GM12878 (cell line): Measurements from ENCODE around the gene CHPF2. TPM values are rescaled to one million over a fixed set of nuclear protein-coding genes. Genes with fewer than 3 reads are reported as not detected.
A peak's percentile ranks its signal among the peaks of the same experiment; 100 is the strongest.

Experiments used
- CBFB ChIP-seq: IDR thresholded peaks from 2 replicates; pipeline ENCODE4 v1.6.1; 2016; ENCODE audit warnings: antibody characterized with exemption, low read depth
- CHD2 ChIP-seq: IDR thresholded peaks from 2 replicates; pipeline ENCODE4 v1.6.1; 2011; ENCODE audit warnings: low read depth, low read length, improper control_type of control experiment, borderline replicate concordance
- MEF2A ChIP-seq: IDR thresholded peaks from 2 replicates; pipeline ENCODE4 v1.6.1; 2011; ENCODE audit warnings: low read depth, mild to moderate bottlenecking, low read length, moderate library complexity; ENCODE audit not compliant: insufficient read depth
- MLLT1 ChIP-seq: fragments of 450-650 bp; IDR thresholded peaks from 2 replicates; pipeline ENCODE4 v1.6.1; 2016; ENCODE audit warnings: mild to moderate bottlenecking
- MTA2 ChIP-seq: fragments of 450-650 bp; IDR thresholded peaks from 2 replicates; pipeline ENCODE4 v1.6.1; 2016; ENCODE audit warnings: low read depth, mild to moderate bottlenecking, moderate library complexity
- NR2C2 ChIP-seq: IDR thresholded peaks from 2 replicates; pipeline ENCODE4 v1.6.1; 2011; ENCODE audit warnings: borderline replicate concordance, low read depth; ENCODE audit not compliant: control insufficient read depth, insufficient read length
- POLR2AphosphoS2 ChIP-seq: IDR thresholded peaks from 2 replicates; pipeline ENCODE4 v1.6.1; 2011; ENCODE audit warnings: low read depth, mild to moderate bottlenecking, low read length, improper control_type of control experiment, moderate library complexity
- REST ChIP-seq: IDR thresholded peaks from 2 replicates; pipeline ENCODE4 v1.6.1; 2012; ENCODE audit warnings: mild to moderate bottlenecking, low read depth, low read length
- SIN3A ChIP-seq: IDR thresholded peaks from 2 replicates; pipeline ENCODE4 v1.6.1; 2012; ENCODE audit warnings: low read depth, low read length, improper control_type of control experiment
- SKIL ChIP-seq: fragments of 450-650 bp; IDR thresholded peaks from 2 replicates; pipeline ENCODE4 v1.6.1; 2017; ENCODE audit warnings: mild to moderate bottlenecking, low read depth, inconsistent platforms; ENCODE audit not compliant: poor library complexity, severe bottlenecking
- TCF3 ChIP-seq: IDR thresholded peaks from 2 replicates; pipeline ENCODE4 v1.6.1; 2012; ENCODE audit warnings: low read depth, mild to moderate bottlenecking, low read length, borderline replicate concordance; ENCODE audit not compliant: insufficient read depth
- ZNF274 ChIP-seq: IDR thresholded peaks from one replicate; pipeline ENCODE4 v1.8.0; 2011; ENCODE audit not compliant: insufficient read length, insufficient read depth
- polyA plus RNA-seq, 11 experiments: library from polyadenylated mRNA; depleted of rRNA in 4 of 11; unstranded in 6 of 11; stranded (reverse) in 5 of 11; fragments of >200 nt; fragmentation: Nextera tagmentation in 4 of 11; fragmentation: Illumina TruSeq in 1 of 11; extraction: Ambion mirVana in 4 of 11; extraction: Trizol in 1 of 11; gene quantifications; 1 replicate in 1 of 11; 2 replicates in 10 of 11; pipeline versions ENCODE4 v1.2.1 to v1.2.3, GENCODE V29; 2011 to 2016; ENCODE audit warnings: inconsistent platforms in 2 of 11, missing spikeins in 2 of 11, low read depth in 1 of 11
- total RNA-seq, 4 experiments: library from RNA; depleted of rRNA in 3 of 4; stranded (reverse); fragments of >200 nt in 3 of 4; fragmentation: Illumina TruSeq in 1 of 4; extraction: Trizol in 1 of 4; gene quantifications; 2 replicates each; pipeline versions ENCODE4 v1.2.1 to v1.2.3, GENCODE V29; 2013 to 2021
- TF ChIP-seq, protein P1 (sequence below): fragments of 450-650 bp; formaldehyde crosslinking; IDR thresholded peaks from 2 replicates; pipeline ENCODE4 v1.5.0; 2022; ENCODE audit warnings: mild to moderate bottlenecking, missing genetic modification characterization
- TF ChIP-seq, protein P2 (sequence below): IDR thresholded peaks from 2 replicates; pipeline ENCODE4 v1.6.1; 2012; ENCODE audit warnings: low read length, inconsistent platforms

The CHPF2 gene
- total and polyA plus RNA-seq, 10 of the 15 experiments (the other 5 are each of a cell fraction or from before 2014, with no cell fraction given), result 0.23 to 33.1 (median 11.5) TPM

GRCh38 chr7:151226875-151227782, 5.2 kb upstream of the CHPF2 start, which contains the start of gene ABCF2 (continued):
- no peak for TF ChIP-seq SKIL
- peak; percentile 45; the same call in 1 of the 2 replicates for TF ChIP-seq POLR2AphosphoS2
- no peak for TF ChIP-seq REST
- TF ChIP-seq, protein P1, sequence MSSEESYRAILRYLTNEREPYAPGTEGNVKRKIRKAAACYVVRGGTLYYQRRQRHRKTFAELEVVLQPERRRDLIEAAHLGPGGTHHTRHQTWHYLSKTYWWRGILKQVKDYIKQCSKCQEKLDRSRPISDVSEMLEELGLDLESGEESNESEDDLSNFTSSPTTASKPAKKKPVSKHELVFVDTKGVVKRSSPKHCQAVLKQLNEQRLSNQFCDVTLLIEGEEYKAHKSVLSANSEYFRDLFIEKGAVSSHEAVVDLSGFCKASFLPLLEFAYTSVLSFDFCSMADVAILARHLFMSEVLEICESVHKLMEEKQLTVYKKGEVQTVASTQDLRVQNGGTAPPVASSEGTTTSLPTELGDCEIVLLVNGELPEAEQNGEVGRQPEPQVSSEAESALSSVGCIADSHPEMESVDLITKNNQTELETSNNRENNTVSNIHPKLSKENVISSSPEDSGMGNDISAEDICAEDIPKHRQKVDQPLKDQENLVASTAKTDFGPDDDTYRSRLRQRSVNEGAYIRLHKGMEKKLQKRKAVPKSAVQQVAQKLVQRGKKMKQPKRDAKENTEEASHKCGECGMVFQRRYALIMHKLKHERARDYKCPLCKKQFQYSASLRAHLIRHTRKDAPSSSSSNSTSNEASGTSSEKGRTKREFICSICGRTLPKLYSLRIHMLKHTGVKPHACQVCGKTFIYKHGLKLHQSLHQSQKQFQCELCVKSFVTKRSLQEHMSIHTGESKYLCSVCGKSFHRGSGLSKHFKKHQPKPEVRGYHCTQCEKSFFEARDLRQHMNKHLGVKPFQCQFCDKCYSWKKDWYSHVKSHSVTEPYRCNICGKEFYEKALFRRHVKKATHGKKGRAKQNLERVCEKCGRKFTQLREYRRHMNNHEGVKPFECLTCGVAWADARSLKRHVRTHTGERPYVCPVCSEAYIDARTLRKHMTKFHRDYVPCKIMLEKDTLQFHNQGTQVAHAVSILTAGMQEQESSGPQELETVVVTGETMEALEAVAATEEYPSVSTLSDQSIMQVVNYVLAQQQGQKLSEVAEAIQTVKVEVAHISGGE (CRISPR knock-in tag), result no peak
- no peak for TF ChIP-seq ZNF274
- no peak for TF ChIP-seq NR2C2
- TF ChIP-seq CHD2, result peak; percentile 95
- no peak for TF ChIP-seq TCF3
- TF ChIP-seq SIN3A, result peak; percentile 93
- 0 out of 2 replicates have a peak, but pooled peaks have one; percentile 33 for TF ChIP-seq MLLT1
- TF ChIP-seq, protein P2, sequence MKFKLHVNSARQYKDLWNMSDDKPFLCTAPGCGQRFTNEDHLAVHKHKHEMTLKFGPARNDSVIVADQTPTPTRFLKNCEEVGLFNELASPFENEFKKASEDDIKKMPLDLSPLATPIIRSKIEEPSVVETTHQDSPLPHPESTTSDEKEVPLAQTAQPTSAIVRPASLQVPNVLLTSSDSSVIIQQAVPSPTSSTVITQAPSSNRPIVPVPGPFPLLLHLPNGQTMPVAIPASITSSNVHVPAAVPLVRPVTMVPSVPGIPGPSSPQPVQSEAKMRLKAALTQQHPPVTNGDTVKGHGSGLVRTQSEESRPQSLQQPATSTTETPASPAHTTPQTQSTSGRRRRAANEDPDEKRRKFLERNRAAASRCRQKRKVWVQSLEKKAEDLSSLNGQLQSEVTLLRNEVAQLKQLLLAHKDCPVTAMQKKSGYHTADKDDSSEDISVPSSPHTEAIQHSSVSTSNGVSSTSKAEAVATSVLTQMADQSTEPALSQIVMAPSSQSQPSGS, result no peak
- no peak for TF ChIP-seq MEF2A
- TF ChIP-seq MTA2, result no peak
- TF ChIP-seq CBFB, result peak; percentile 61; the same call in 1 of the 2 replicates
